GM12875 (cell line): Measurements from ENCODE around the gene GRID1.
"Not testable (repeated sequence)": the region's sequence is repeated elsewhere in the genome, so short reads cannot be mapped to it uniquely, and the experiment has no call there.

ENCODE experiments used
- H3K4me3 ChIP-seq: one replicate; pipeline ENCODE4 v1.5.1; 2011; ENCODE audit warnings: low read depth, low read length, control low read depth
- TF ChIP-seq, protein P1 (sequence below): IDR thresholded peaks from 2 replicates; pipeline ENCODE4 v1.5.1; 2011; ENCODE audit warnings: low read depth, mild to moderate bottlenecking, control low read depth, inconsistent platforms, low read length, moderate library complexity, borderline replicate concordance; ENCODE audit not compliant: insufficient read depth

GRID1 gene

DNA sequence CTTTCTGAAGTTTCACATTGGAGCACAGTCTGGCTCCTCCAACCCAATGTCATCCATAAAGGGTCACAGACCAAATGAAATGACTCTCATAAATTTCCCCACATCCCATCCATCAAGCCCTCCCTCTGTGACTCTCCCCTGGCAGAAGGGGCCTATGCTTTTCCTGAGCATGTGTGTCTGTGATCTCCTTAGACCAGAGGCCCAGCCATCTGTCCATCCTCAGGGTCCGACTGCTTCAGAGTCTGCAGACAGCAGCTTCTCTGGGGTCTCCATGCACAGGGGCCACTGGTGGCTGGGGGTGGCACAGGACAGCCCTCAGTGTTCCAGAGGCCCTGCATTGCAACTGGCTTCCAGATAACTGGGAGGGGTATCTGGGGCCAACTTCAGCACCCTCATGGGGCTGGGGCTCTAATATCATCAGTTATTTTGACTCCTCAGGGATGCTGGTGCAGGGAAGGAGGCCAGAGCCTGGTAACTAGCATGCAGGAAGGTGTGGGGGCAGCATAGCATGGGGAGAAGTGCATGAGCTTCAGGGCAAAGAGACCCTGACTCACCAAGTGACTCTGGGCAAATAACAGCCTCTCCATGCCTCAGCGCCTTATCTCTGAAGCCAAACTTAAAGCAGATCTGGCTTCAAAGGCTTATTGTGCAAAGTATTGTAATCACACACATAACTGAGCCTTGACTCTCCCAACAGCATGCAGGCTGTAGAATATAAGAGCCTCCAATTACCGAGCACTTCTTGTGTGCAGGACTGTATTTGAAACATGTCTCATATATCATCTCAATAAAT is 266.9 kb downstream of the GRID1 start:
- H3K4me3 ChIP-seq: no peak overlapping the region
- TF ChIP-seq, protein P1, sequence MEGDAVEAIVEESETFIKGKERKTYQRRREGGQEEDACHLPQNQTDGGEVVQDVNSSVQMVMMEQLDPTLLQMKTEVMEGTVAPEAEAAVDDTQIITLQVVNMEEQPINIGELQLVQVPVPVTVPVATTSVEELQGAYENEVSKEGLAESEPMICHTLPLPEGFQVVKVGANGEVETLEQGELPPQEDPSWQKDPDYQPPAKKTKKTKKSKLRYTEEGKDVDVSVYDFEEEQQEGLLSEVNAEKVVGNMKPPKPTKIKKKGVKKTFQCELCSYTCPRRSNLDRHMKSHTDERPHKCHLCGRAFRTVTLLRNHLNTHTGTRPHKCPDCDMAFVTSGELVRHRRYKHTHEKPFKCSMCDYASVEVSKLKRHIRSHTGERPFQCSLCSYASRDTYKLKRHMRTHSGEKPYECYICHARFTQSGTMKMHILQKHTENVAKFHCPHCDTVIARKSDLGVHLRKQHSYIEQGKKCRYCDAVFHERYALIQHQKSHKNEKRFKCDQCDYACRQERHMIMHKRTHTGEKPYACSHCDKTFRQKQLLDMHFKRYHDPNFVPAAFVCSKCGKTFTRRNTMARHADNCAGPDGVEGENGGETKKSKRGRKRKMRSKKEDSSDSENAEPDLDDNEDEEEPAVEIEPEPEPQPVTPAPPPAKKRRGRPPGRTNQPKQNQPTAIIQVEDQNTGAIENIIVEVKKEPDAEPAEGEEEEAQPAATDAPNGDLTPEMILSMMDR: no peak

DNA sequence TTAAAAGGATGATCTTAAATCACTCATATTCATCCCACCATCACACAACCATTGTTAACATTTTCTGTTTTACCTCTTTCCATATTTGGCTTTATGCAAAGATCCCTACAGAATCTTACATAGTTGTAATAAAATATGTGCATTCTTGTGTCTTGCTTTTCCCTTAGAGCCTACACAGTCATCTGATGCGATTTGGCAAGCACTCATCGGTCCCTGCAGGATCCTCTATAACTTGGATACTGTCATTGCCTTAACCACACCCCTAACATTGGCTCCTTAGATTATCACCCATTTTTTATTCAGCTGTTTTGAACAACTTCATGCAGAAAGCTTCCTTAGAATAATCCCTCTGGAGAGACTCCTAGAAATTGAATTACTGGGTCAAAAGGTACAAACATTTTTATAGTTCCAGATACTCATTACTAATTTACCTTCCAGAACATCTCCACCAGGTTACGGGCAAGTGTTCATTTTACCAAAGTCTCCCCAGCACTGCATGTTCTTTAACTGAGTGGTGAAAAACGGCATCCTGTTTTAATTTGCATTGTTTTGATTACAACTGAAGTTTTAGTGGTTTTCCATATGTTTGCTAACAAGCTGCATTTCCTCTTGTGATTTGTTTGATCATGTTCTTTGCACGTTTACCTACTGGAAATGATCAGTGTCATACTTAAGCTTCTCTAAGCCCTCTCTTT is 268.3 kb downstream of the GRID1 start:
- no peak overlapping the region for H3K4me3 ChIP-seq
- TF ChIP-seq, protein P1: no peak

DNA sequence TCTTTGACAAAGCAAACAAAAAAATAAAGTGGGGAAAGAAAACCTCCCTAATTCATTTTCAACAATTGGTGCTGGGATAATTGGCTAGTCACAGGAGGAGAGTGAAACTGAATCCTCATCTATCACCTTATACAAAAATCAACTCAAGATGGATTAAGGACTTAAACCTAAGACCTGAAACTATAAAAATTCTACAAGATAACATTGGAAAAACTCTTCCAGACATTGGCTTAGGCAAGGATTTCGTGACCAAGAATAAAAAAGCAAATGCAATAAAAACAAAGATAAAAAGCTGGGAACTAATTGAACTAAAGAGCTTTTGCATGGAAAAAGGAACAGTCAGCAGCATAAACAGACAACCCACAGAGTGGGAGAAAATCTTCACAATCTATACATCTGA is 271.5 kb downstream of the GRID1 start:
- not testable (repeated sequence) for H3K4me3 ChIP-seq

GRCh38 chr10:86092311-86092710 is 274.3 kb downstream of the GRID1 start:
- not testable (repeated sequence) for H3K4me3 ChIP-seq

DNA sequence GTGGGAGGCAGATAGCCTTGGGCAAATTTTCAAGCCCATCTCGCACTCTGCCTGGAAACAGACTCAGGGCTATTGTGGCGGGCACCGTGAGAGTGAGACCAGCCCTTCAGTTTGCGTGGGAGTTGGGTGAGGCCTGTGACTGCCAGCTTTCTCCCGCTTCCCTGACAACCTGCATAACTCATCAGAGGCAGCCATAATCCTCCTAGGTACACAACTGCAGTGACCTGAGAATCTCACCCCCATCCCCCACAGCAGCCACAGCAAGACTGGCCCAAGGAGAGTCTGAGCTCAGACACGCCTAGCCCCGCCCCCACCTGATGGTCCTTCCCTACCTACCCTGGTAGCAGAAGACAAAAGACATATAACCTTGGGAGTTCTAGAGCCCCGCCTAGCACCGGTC is 275.4 kb downstream of the GRID1 start:
- TF ChIP-seq, protein P1: no peak

DNA sequence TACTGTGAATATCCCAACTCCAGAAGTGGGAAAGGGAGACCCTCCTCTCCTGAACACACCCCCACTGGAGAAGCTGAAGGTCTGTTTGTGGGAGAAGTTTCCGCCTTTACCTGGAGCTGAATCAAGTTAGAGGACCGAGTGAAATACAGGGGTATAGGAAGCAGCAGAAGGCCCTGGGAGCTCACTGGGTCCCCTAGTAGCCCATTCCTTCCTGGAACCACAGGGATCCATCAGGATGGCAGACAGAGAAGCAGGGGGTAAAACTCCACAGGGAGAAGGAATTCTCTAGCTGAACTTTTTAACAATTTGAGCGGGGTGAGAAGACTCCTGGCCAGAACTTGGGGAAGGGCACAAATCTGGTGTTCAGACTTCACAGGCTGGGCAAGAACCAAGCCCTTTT is 275.8 kb downstream of the GRID1 start:
- TF ChIP-seq, protein P1: no peak
- no peak overlapping the region for H3K4me3 ChIP-seq

More for the DNA sequence above, 275.4 kb downstream of the GRID1 start:
- H3K4me3 ChIP-seq: no peak overlapping the region

DNA sequence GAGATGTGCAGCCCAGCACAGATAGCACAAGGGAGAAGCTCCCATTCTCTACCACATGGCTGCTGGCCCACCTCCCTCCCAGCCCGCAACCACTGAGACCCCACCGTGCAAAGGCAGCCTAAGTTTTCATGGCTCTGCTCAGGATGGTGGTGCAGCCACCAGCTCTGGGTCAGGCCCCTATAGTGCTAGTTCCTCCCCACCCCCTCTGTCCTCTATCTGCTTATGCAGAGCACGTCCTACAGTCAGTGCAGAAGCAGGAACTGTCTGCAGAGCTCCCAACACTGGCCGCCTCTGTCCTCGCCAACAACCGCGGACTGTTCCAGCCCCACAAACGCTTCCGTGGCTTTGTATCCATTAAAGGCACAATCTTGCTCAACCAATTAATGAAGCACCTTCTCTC is 278.9 kb downstream of the GRID1 start:
- TF ChIP-seq, protein P1: no peak

GRCh38 chr10:86086418-86086817 is 280.2 kb downstream of the GRID1 start:
- TF ChIP-seq, protein P1: no peak
- H3K4me3 ChIP-seq: no peak overlapping the region

More for the DNA sequence above, 278.9 kb downstream of the GRID1 start:
- no peak overlapping the region for H3K4me3 ChIP-seq
